Stimulated activated memory B cell treated with anti-CD40 and anti-IgM and Interleukin-4, amounts not matched to agents 10 μg/mL and 1 μg/mL and 100 μg/mL, for 72 hours (primary cell): Measurements from ENCODE around the gene RPS5.
"Not testable (repeated sequence)": the region's sequence is repeated elsewhere in the genome, so short reads cannot be mapped to it uniquely, and the experiment has no call there.

Experiments
- ATAC-seq: fragments of 150-1000 bp; cut with Tn5 transposase; 2 replicates; pipeline ENCODE4 v1.10.0; 2021
- H3K27ac Mint-ChIP-seq: one replicate; pipeline ENCODE4 v1.8.0; 2022; ENCODE audit warnings: mild to moderate bottlenecking, mixed read lengths
- H3K27me3 Mint-ChIP-seq: one replicate; pipeline ENCODE4 v1.8.0; 2022; ENCODE audit warnings: mixed read lengths
- H3K36me3 Mint-ChIP-seq: one replicate; pipeline ENCODE4 v1.8.0; 2022; ENCODE audit warnings: mixed read lengths
- H3K4me1 Mint-ChIP-seq: one replicate; pipeline ENCODE4 v1.8.0; 2022; ENCODE audit warnings: mixed read lengths
- H3K4me3 Mint-ChIP-seq: one replicate; pipeline ENCODE4 v1.8.0; 2022; ENCODE audit warnings: mild to moderate bottlenecking, moderate library complexity, mixed read lengths
- H3K9me3 Mint-ChIP-seq: one replicate; pipeline ENCODE4 v1.8.0; 2022; ENCODE audit warnings: mixed read lengths

RPS5 gene

DNA sequence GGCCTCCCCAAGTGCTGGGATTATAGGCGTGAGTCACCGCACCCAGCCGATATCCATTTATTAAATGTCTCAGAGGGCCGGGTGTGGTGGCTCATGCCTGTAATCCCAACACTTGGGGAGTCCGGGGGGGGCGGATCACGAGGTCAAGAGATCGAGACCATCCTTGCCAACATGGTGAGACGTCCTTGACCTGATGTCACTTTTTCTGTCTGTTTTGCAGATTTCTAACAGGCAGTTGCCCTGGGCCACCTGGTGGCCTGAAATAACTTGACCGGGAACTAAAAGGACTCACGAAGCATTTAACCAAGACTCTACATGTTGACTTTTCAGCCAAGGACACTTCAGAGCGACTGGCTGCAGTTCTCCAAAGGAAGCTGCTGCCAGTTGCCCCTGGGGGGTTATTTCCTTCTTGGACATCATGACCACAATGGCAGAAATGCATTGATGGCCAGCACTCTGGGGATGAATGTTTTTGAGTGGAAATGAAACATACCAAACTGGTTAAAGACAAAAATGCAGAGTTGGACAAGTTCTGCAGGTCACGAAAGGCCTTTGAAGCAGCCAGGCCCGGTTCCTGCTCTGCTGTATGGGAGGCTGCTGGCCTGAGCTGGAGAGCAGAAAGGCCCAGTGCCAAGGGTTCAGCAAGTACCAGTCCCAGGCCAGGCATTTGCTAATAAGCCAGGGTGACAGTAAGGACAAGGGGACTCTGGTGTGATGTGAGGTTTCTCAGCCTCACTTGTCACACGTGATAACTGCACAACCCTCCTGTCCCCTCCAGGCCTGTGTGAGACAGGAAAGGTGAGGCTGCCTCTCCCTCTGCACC, 14.5 kb upstream of the RPS5 start:
- H3K27ac Mint-ChIP-seq, result no peak overlapping the region
- no peak overlapping the region for H3K4me3 Mint-ChIP-seq
- ATAC-seq, result no peak
- H3K27me3 Mint-ChIP-seq, result no peaks in the 10 kb centered on the region
- H3K4me1 Mint-ChIP-seq, result no peaks in the 10 kb centered on the region
- no peaks in the 10 kb centered on the region for H3K9me3 Mint-ChIP-seq
- peaks cover 5% of the 10 kb centered on the region for H3K36me3 Mint-ChIP-seq

DNA sequence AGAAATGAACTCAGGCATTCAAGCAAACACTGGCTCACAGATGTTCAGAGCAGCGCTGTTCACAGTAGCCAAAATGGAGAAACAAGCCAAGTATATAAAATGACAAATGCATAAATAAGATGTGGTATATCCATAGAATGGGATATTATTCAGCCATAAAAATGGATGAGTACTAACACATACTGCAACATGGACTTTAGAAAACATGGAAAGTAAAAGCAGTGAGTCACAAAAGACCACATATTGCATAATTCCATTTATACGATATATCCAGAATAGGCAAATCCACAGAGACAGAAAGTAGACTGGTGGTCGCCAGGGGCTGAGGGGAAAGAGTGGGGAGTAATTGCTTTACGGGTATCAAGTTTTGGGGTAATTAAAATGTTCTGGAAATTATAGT, 12.9 kb upstream of the RPS5 start:
- ATAC-seq, result no peak

GRCh38 chr19:58376724-58377123, 10.3 kb upstream of the RPS5 start:
- H3K27me3 Mint-ChIP-seq, H3K9me3 Mint-ChIP-seq, ATAC-seq: not testable (repeated sequence)

More for the DNA sequence above, 12.9 kb upstream of the RPS5 start:
- Mint-ChIP-seq H3K36me3 (peaks cover 5% of the 10 kb centered on the region), H3K4me3 (no peak overlapping the region), H3K27me3 (no peaks in the 10 kb centered on the region), H3K9me3 (no peaks in the 10 kb centered on the region), H3K4me1 (peaks cover 9% of the 10 kb centered on the region), H3K27ac (no peak overlapping the region)

GRCh38 chr19:58379246-58379645, 7.8 kb upstream of the RPS5 start:
- H3K27ac Mint-ChIP-seq, result peak overlapping the region; percentile 96
- H3K4me3 Mint-ChIP-seq, result peak overlapping the region; percentile 88
- no peaks in the 10 kb centered on the region for H3K9me3 Mint-ChIP-seq
- no peaks in the 10 kb centered on the region for H3K36me3 Mint-ChIP-seq
- no peak for ATAC-seq
- H3K4me1 Mint-ChIP-seq, result peaks cover 34% of the 10 kb centered on the region
- H3K27me3 Mint-ChIP-seq, result no peaks in the 10 kb centered on the region

More at GRCh38 chr19:58376724-58377123, 10.3 kb upstream of the RPS5 start:
- H3K36me3 Mint-ChIP-seq, H3K4me3 Mint-ChIP-seq, H3K27ac Mint-ChIP-seq: not testable (repeated sequence)
- peaks cover 22% of the 10 kb centered on the region for H3K4me1 Mint-ChIP-seq

GRCh38 chr19:58380037-58380661, 6.9 kb upstream of the RPS5 start:
- Mint-ChIP-seq H3K4me1 (peaks cover 36% of the 10 kb centered on the region), H3K27me3 (no peaks in the 10 kb centered on the region), H3K9me3 (no peaks in the 10 kb centered on the region), H3K36me3 (no peaks in the 10 kb centered on the region), H3K27ac (peak overlapping the region; percentile 96), H3K4me3 (peak overlapping the region; percentile 88)
- peak; percentile 14 for ATAC-seq

GRCh38 chr19:58380662-58381459, 6.2 kb upstream of the RPS5 start, which contains the start of gene ZNF837:
TSS of gene ZNF837 (minus strand) at chr19:58381030. CDS start at chr19:58369332, 11,698 bp downstream.
- Mint-ChIP-seq H3K4me3 (peak within 1 kb of the TSS; percentile 88), H3K27me3 (no peaks in the 10 kb centered on the region), H3K27ac (peak within 1 kb of the TSS; percentile 96), H3K9me3 (no peaks in the 10 kb centered on the region), H3K36me3 (no peaks in the 10 kb centered on the region), H3K4me1 (peaks cover 43% of the 10 kb centered on the region)
- peak; percentile 93 for ATAC-seq

DNA sequence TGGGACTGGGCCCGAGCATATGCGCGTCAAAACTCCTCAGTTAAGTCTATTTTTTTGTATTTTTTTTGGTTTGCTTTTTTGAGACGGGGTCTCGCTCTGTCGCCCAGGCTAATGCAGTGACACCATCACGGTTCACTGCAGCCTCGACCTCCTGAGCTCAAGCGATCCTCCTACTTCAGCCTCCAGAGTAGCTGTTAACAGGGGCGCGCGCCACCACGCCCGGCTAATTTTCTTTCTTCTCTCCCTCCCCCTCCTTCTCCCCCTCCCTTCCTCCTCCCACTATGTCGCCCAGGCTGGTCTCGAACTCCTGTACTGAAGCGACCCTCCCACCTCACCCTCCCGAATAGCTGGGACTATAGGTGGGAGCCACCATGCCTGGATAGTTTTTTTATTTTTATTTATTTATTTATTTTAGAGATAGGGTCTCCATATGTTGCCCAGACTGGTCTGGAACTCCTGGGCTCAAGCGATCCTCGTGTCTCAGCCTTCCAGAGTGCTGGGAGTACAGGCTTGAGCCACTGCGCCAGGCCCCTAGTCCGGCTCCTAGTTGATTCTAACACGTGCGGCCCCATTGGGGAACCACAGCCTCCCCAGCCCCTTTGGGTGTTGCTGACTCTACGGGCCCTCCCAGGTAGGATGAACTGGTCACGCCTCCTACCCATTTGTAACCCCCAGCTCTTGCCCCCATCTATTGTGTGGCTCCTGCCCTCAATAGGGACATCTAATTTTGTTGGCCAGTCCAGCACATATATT, 5.4 kb upstream of the RPS5 start:
- H3K36me3 Mint-ChIP-seq, result no peaks in the 10 kb centered on the region
- peak overlapping the region; percentile 96 for H3K27ac Mint-ChIP-seq
- H3K27me3 Mint-ChIP-seq, result no peaks in the 10 kb centered on the region
- peak overlapping the region; percentile 88 for H3K4me3 Mint-ChIP-seq
- H3K4me1 Mint-ChIP-seq, result peaks cover 48% of the 10 kb centered on the region
- H3K9me3 Mint-ChIP-seq, result no peaks in the 10 kb centered on the region
- no peak for ATAC-seq

GRCh38 chr19:58382997-58383603, 4.0 kb upstream of the RPS5 start:
- ATAC-seq, result no peak
- H3K36me3 Mint-ChIP-seq, result peaks cover 4% of the 10 kb centered on the region
- H3K9me3 Mint-ChIP-seq, result no peaks in the 10 kb centered on the region

DNA sequence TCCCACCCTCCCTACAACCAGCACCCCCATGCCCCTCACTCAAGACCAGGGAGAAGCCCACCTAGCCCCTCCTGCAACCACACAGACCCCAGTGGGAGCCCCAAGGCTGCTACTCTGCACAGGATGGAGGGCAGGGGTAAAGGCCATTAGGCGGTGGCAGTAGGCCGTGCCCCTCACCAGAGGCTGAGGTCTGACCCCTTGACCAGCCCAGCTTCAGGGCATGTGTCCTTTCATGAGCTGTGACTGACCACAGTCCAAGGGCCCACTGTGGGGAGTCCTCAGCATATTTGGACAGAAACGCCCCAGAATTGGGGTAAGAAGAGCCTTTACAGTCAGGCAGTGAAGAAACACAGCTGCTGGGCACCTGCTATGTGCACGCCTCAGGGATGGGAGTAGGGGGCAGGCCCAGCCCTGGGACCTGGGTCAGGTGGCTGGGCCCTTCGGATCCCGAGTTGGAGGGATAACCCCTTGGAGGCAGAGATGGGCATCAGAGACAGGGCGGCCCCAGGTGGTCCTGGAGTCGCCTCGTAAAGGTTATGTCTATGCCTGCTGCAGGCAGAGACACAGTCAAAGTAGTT, 1.7 kb upstream of the RPS5 start:
- peak overlapping the region; percentile 97 for H3K27ac Mint-ChIP-seq
- no peaks in the 10 kb centered on the region for H3K27me3 Mint-ChIP-seq
- H3K9me3 Mint-ChIP-seq, result no peaks in the 10 kb centered on the region
- H3K4me1 Mint-ChIP-seq, result peaks cover 46% of the 10 kb centered on the region
- no peak for ATAC-seq
- H3K4me3 Mint-ChIP-seq, result peak overlapping the region; percentile 92
- H3K36me3 Mint-ChIP-seq, result peaks cover 17% of the 10 kb centered on the region

More at GRCh38 chr19:58382997-58383603, 4.0 kb upstream of the RPS5 start:
- H3K4me1 Mint-ChIP-seq, result peaks cover 53% of the 10 kb centered on the region
- H3K27me3 Mint-ChIP-seq, result no peaks in the 10 kb centered on the region
- H3K27ac Mint-ChIP-seq, result no peak overlapping the region
- no peak overlapping the region for H3K4me3 Mint-ChIP-seq

DNA sequence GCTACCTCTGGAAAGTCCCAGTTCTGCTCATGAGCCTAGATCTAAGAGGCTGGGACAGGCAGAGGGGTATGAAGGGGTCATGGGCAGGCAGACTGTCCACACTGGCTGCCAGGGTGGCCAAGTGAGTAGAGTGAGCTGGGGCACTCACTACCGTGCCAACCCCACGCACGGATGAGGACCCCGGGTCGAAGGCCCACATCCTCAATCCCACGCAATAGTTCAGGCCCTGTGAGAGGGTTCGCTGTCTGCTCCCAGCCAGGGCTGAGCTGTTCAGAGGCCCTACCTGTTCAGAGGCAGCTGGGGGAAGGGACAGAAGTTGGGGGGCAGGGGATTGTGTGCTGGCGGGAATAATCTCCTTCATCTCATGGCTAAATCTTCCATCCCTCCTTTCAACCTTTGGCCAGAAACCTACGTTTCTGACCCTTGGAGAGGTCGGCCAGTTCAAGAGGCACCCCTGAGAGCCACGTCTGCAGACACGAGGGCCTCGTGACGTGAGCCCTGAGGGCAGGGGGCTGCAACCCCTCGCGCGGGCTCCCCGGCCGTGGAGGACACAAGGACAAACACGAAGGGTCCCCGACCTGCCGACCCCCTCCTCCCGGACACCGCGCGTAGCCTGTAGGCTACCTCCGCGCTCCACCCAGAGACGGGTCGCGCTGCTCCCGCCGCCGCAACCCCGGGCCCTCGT, 1.0 kb upstream of the RPS5 start:
- Mint-ChIP-seq H3K4me1 (peaks cover 50% of the 10 kb centered on the region), H3K36me3 (peaks cover 23% of the 10 kb centered on the region), H3K27me3 (no peaks in the 10 kb centered on the region), H3K27ac (peak overlapping the region; percentile 97), H3K4me3 (peak overlapping the region; percentile 92), H3K9me3 (no peaks in the 10 kb centered on the region)
- peak; percentile 17 for ATAC-seq

DNA sequence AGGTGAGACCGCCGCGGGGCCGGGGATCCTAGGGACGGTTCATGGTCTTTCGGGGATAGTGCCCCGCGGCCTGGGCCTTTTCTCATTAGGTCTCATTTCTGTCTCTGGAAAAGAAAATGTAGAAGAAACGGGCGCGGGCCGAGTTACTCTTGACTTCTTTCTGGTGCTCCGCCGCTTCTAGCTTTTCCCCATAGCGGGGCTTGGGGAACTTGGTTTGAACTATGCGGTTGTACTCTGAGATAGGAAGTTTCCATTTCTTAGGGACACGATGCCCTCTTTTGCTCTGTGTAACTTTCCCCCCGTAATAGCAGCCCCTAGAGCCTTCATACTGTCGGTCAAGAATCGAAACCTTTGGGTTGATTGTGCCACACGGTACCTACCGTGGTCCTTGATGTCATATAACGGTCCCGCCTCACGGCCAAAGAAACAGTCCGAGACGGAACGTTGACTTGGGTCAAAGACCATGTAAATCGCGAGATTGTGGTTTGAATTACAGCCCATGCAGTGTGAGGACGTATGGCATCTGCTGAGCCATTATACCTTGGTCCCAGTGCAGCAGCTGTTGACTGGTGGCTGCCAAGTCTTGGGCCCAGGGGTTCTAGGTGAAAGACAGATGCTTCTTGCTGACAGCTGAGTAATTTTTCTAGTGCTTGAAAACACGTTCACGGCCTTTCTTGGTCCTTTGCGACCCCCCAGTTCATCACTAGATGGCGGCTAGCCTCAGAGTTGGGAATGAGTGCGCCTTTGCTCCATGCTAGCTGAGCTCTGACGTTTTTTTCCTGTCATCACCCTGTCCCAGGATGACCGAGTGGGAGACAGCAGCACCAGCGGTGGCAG, 487 bp downstream of the RPS5 start:
- Mint-ChIP-seq H3K36me3 (peaks cover 30% of the 10 kb centered on the region), H3K27ac (peak overlapping the region; percentile 97), H3K27me3 (no peaks in the 10 kb centered on the region), H3K9me3 (no peaks in the 10 kb centered on the region), H3K4me1 (peaks cover 41% of the 10 kb centered on the region), H3K4me3 (peak overlapping the region; percentile 92)
- no peak for ATAC-seq

GRCh38 chr19:58388175-58388526, 1.1 kb downstream of the RPS5 start:
- Mint-ChIP-seq H3K27ac (peak overlapping the region; percentile 97), H3K4me1 (peaks cover 37% of the 10 kb centered on the region), H3K9me3 (no peaks in the 10 kb centered on the region), H3K36me3 (peaks cover 36% of the 10 kb centered on the region), H3K4me3 (peak overlapping the region; percentile 92), H3K27me3 (no peaks in the 10 kb centered on the region)
- no peak for ATAC-seq
